ENCODE data around the gene CCDC86.

GRCh38 chr11:60792521-60792920 is 49.4 kb upstream of the CCDC86 start:
- TF ChIP-seq CTCF (conservative IDR thresholded peaks at IDR 0.05 in 1 of 2, IDR thresholded peaks at IDR 0.05 in 1 of 2; ENCODE audit: extremely low read depth in 1 of 2, insufficient read depth in 1 of 2, low read depth in 1 of 2, low read length in 2 of 2): no peak
- no peak for TF ChIP-seq EZH2 (IDR thresholded peaks at IDR 0.05; ENCODE audit: borderline replicate concordance, low read length)
